Mesenchymal stem cell (in vitro differentiated cells and primary cell): ENCODE data around the gene SMNDC1.
A peak's percentile ranks its signal among the peaks of the same experiment; 100 is the strongest.

ENCODE experiments used
- DNase-seq: peaks from one replicate; pipeline ENCODE4 v3.0.0-alpha.2; 2013
- H2AFZ ChIP-seq: one replicate; pipeline ENCODE4 v1.6.1; 2013; ENCODE audit warnings: low read depth, mild to moderate bottlenecking, control low read depth, inconsistent platforms, low read length, moderate library complexity
- H2AK5ac ChIP-seq: 2 replicates; pipeline ENCODE4 v1.6.1; 2013; ENCODE audit warnings: low read length, moderate library complexity, mild to moderate bottlenecking, inconsistent platforms; ENCODE audit not compliant: severe bottlenecking
- H2BK120ac ChIP-seq: one replicate; pipeline ENCODE4 v1.6.1; 2013; ENCODE audit warnings: low read depth, mild to moderate bottlenecking, inconsistent platforms, low read length, moderate library complexity
- H2BK12ac ChIP-seq, 2 experiments: one replicate each; pipeline ENCODE4 v1.6.1; 2013; ENCODE audit warnings: inconsistent platforms in 2 of 2, low read length in 2 of 2, mild to moderate bottlenecking in 2 of 2, moderate library complexity in 2 of 2, control low read depth in 1 of 2
- H2BK15ac ChIP-seq: one replicate; pipeline ENCODE4 v1.6.1; 2013; ENCODE audit warnings: mild to moderate bottlenecking, low read depth, inconsistent platforms; ENCODE audit not compliant: poor library complexity, severe bottlenecking
- H2BK5ac ChIP-seq: 2 replicates; pipeline ENCODE4 v1.6.1; 2013; ENCODE audit warnings: low read depth, mild to moderate bottlenecking, low read length, control low read depth, inconsistent platforms; ENCODE audit not compliant: poor library complexity, severe bottlenecking
- H3K14ac ChIP-seq, 2 experiments: one replicate each; pipeline ENCODE4 v1.6.1; 2013; ENCODE audit warnings: inconsistent platforms in 2 of 2, low read length in 2 of 2, control low read depth in 1 of 2, mild to moderate bottlenecking in 1 of 2, moderate library complexity in 1 of 2
- H3K18ac ChIP-seq, 2 experiments: one replicate each; pipeline ENCODE4 v1.6.1; 2013; ENCODE audit warnings: inconsistent platforms in 2 of 2, low read length in 2 of 2, control low read depth in 1 of 2, low read depth in 1 of 2, mild to moderate bottlenecking in 1 of 2
- H3K23ac ChIP-seq, 2 experiments: one replicate each; pipeline ENCODE4 v1.6.1; 2013; ENCODE audit warnings: inconsistent platforms in 2 of 2, low read length in 2 of 2, mild to moderate bottlenecking in 2 of 2, moderate library complexity in 2 of 2, control low read depth in 1 of 2
- H3K27ac ChIP-seq: 2 replicates; pipeline ENCODE4 v1.5.1; 2013; ENCODE audit warnings: mild to moderate bottlenecking, moderate library complexity, low read length, control low read depth, inconsistent platforms; ENCODE audit not compliant: poor library complexity, severe bottlenecking
- H3K27me3 ChIP-seq, 2 experiments: 2 replicates each; pipeline versions ENCODE4 v1.6.1 to v1.7.0; 2013; ENCODE audit warnings: low read length in 2 of 2, mild to moderate bottlenecking in 2 of 2, moderate library complexity in 2 of 2, control low read depth in 1 of 2, inconsistent platforms in 1 of 2; ENCODE audit not compliant: control insufficient read depth in 1 of 2, insufficient read depth in 1 of 2
- H3K36me3 ChIP-seq, 2 experiments: 2 replicates each; pipeline versions ENCODE4 v1.6.1 to v1.7.0; 2013; ENCODE audit warnings: low read length in 2 of 2, control low read depth in 1 of 2, inconsistent platforms in 1 of 2, low read depth in 1 of 2, mild to moderate bottlenecking in 1 of 2; ENCODE audit not compliant: insufficient read depth in 2 of 2, control insufficient read depth in 1 of 2
- H3K4ac ChIP-seq, 2 experiments: one replicate each; pipeline ENCODE4 v1.6.1; 2013; ENCODE audit warnings: inconsistent platforms in 2 of 2, low read length in 2 of 2, mild to moderate bottlenecking in 2 of 2, moderate library complexity in 2 of 2, control low read depth in 1 of 2, low read depth in 1 of 2
- H3K4me1 ChIP-seq: 2 replicates; pipeline ENCODE4 v1.6.1; 2013; ENCODE audit warnings: low read depth, low read length, control low read depth; ENCODE audit not compliant: control insufficient read depth, insufficient read depth
- H3K4me2 ChIP-seq: 2 replicates; pipeline ENCODE4 v1.6.1; 2013; ENCODE audit warnings: low read length, mild to moderate bottlenecking, inconsistent platforms; ENCODE audit not compliant: poor library complexity, severe bottlenecking
- H3K4me3 ChIP-seq, 2 experiments: 2 replicates each; pipeline versions ENCODE4 v1.5.1 to v1.7.0; 2013; ENCODE audit warnings: low read length in 2 of 2, mild to moderate bottlenecking in 2 of 2, control low read depth in 1 of 2, low read depth in 1 of 2; ENCODE audit not compliant: insufficient read depth in 1 of 2
- H3K79me1 ChIP-seq: replicated peaks from 2 replicates; pipeline ENCODE4 v1.6.1; 2013; ENCODE audit warnings: mild to moderate bottlenecking, control low read depth, low read length, inconsistent platforms; ENCODE audit not compliant: poor library complexity, severe bottlenecking
- H3K9ac ChIP-seq: 2 replicates; pipeline ENCODE4 v1.7.0; 2013; ENCODE audit warnings: mild to moderate bottlenecking, low read length, moderate library complexity
- H3K9me3 ChIP-seq: 2 replicates; pipeline ENCODE4 v1.7.0; 2013; ENCODE audit warnings: mild to moderate bottlenecking, low read length; ENCODE audit not compliant: control insufficient read depth
- H4K8ac ChIP-seq: one replicate; pipeline ENCODE4 v1.6.1; 2013; ENCODE audit warnings: inconsistent platforms, mild to moderate bottlenecking, low read length, moderate library complexity
- H4K91ac ChIP-seq: one replicate; pipeline ENCODE4 v1.6.1; 2013; ENCODE audit warnings: mild to moderate bottlenecking, low read length, inconsistent platforms
- WGBS: methylation state at CpG from one replicate; pipeline ENCODE4 v1.1.7; 2013; ENCODE audit warnings: mixed read lengths; 5-methylcytosine and 5-hydroxymethylcytosine counted together

Gene SMNDC1

DNA sequence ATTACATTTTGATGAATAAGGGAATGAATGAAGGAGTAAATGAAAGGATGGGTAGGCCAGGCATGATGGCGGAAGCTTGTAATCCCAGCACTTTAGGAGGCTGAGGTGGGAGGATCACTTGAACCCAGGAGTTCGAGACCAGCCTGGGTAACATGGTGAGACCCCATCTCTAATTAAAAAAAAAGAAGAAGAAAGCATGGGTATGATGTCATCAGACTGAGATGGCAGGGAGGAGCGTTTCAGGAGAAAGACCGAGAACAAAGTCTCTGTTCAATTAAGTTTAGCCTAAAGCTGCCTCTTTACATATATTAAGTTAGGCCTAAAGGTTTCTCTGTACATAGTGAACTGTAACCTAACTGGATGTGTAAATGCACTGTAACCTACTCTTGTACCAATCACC lies 42.2 kb upstream of the SMNDC1 start:
- Histone ChIP-seq H3K27me3 (no peaks in the 10 kb centered on the region), H3K14ac (no peak overlapping the region), H3K27ac (no peak overlapping the region), H3K9me3 (no peaks in the 10 kb centered on the region), H2AFZ (no peak overlapping the region), H2BK12ac (no peak overlapping the region), H3K4me2 (no peak overlapping the region), H2BK15ac (no peak overlapping the region), H3K9ac (no peak overlapping the region), H3K4me3 (no peak overlapping the region), H4K91ac (no peak overlapping the region), H3K4me1 (no peaks in the 10 kb centered on the region), H3K18ac (no peak overlapping the region), H3K23ac (no peak overlapping the region), H2BK5ac (no peak overlapping the region), H3K4ac (no peak overlapping the region), H3K79me1 (no peaks in the 10 kb centered on the region), H3K36me3 (no peaks in the 10 kb centered on the region), H2AK5ac (no peak overlapping the region), H4K8ac (no peak overlapping the region), H2BK120ac (no peak overlapping the region)
- no peak for DNase-seq
- 99% methylated on average over 2 of the region's 4 CpGs for WGBS

DNA sequence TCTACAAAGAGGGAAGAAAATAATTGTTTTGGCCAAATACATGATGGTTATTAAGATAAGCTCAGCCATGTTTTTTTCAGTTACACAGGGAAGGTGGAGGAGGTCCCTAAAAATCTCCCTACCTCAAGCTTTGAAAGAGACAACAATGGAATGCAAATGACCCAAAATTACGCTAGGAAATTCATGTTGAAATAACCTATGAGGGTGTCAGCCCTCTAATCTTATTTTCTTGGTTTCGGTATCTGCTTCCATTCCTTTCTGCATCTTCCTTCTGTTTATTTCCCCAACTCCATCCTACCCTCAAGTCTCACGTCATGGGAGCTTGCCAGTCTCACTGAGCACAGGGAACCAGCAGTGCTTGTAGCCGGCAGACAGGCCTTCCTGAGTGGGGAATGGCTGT lies 40.6 kb upstream of the SMNDC1 start:
- Histone ChIP-seq H3K14ac (no peak overlapping the region), H2AFZ (no peak overlapping the region), H3K9ac (no peak overlapping the region), H4K8ac (no peak overlapping the region), H3K4me2 (no peak overlapping the region), H2AK5ac (no peak overlapping the region), H3K79me1 (no peaks in the 10 kb centered on the region), H3K9me3 (no peaks in the 10 kb centered on the region), H3K36me3 (no peaks in the 10 kb centered on the region), H3K18ac (peak overlapping the region in 1 of 2 experiments; percentile 17), H2BK120ac (no peak overlapping the region), H3K23ac (no peak overlapping the region), H2BK5ac (no peak overlapping the region), H3K4me3 (no peak overlapping the region), H3K4ac (no peak overlapping the region), H2BK15ac (no peak overlapping the region), H3K27me3 (no peaks in the 10 kb centered on the region), H3K4me1 (no peaks in the 10 kb centered on the region), H4K91ac (no peak overlapping the region), H3K27ac (no peak overlapping the region), H2BK12ac (no peak overlapping the region)
- no peak for DNase-seq
- WGBS: 91% methylated on average over 3 of the region's 4 CpGs

DNA sequence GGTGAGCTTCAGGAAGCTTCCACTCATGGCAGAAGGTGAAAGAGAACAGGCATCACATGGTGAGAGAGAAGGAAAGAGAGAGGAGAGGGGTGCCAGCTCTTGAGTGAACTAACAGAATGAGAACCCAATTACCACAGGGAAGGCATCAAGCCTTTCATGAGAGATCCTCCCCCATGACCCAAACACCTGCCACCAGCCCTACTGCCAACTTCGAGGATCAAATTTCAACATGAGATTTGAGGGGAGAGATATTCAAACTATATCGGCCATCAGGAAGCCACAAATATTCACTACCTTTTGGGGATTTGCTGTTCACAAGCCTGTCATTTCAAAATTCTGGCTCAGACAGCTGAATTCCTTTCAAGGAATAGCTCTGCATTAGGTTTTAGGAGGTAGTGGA lies 39.9 kb upstream of the SMNDC1 start:
- Histone ChIP-seq H3K14ac (no peak overlapping the region), H4K8ac (no peak overlapping the region), H3K4me2 (no peak overlapping the region), H3K27ac (no peak overlapping the region), H2BK12ac (no peak overlapping the region), H4K91ac (no peak overlapping the region), H3K79me1 (no peaks in the 10 kb centered on the region), H3K9ac (no peak overlapping the region), H2AFZ (no peak overlapping the region), H3K23ac (no peak overlapping the region), H3K18ac (no peak overlapping the region), H2AK5ac (no peak overlapping the region), H2BK120ac (no peak overlapping the region), H3K4me3 (no peak overlapping the region), H3K27me3 (no peaks in the 10 kb centered on the region), H2BK15ac (no peak overlapping the region), H3K4ac (no peak overlapping the region), H3K36me3 (no peaks in the 10 kb centered on the region), H2BK5ac (no peak overlapping the region), H3K4me1 (no peaks in the 10 kb centered on the region), H3K9me3 (no peaks in the 10 kb centered on the region)
- no peak for DNase-seq
- 88% methylated on average over 2 of the region's 2 CpGs for WGBS

DNA sequence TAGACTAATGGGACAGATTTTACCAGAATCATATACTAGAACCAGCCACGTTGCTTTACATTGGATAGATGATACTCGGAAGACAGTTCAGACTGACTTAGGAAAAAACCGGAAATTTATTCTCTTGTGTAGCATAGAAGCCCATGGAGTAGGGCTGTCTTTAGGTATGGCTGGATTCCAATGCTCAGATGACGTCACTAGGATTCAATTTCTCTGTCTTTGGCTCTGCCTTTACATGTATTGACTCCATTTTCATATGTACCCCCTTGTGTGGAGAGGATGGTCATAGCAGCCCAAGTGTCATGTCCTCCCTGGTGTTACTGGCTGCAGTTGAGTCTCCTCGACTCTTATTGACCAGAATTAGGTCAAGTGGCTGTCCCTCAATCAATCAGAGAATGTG lies 39.2 kb upstream of the SMNDC1 start:
- Histone ChIP-seq H2AFZ (no peak overlapping the region), H3K27ac (no peak overlapping the region), H3K4ac (no peak overlapping the region), H2BK12ac (no peak overlapping the region), H2BK5ac (no peak overlapping the region), H3K27me3 (no peaks in the 10 kb centered on the region), H3K18ac (no peak overlapping the region), H3K9ac (no peak overlapping the region), H2BK120ac (no peak overlapping the region), H3K23ac (no peak overlapping the region), H3K4me2 (no peak overlapping the region), H3K4me3 (no peak overlapping the region), H2AK5ac (no peak overlapping the region), H4K91ac (no peak overlapping the region), H2BK15ac (no peak overlapping the region), H4K8ac (no peak overlapping the region), H3K36me3 (no peaks in the 10 kb centered on the region), H3K14ac (no peak overlapping the region), H3K79me1 (no peaks in the 10 kb centered on the region), H3K9me3 (no peaks in the 10 kb centered on the region), H3K4me1 (no peaks in the 10 kb centered on the region)
- 82% methylated on average over 5 of the region's 5 CpGs for WGBS
- no peak for DNase-seq
